K562 (cell line): ENCODE data around the gene SLC22A23. TPM values are rescaled to one million over a fixed set of nuclear protein-coding genes. Genes with fewer than 3 reads are reported as not detected.
A peak's percentile ranks its signal among the peaks of the same experiment; 100 is the strongest.

Source experiments
- CTBP1 ChIP-seq: fragments of 450-650 bp; IDR thresholded peaks from 2 replicates; pipeline ENCODE4 v1.6.1; 2016; ENCODE audit warnings: borderline replicate concordance
- MLLT1 ChIP-seq, 2 experiments: fragments of 450-650 bp; IDR thresholded peaks; 2 replicates each; pipeline ENCODE4 v1.6.1; 2016
- NONO ChIP-seq, 2 experiments: fragments of 200-400 bp in 1 of 2; fragments of 450-650 bp in 1 of 2; formaldehyde crosslinking in 1 of 2; IDR thresholded peaks; 2 replicates each; pipeline ENCODE4 v1.6.1; 2017; ENCODE audit warnings: low read depth in 2 of 2, mild to moderate bottlenecking in 2 of 2, moderate library complexity in 2 of 2, low read length in 1 of 2
- RAD21 ChIP-seq, 2 experiments: fragments of 250-450 bp in 1 of 2; fragments of 450-650 bp in 1 of 2; sonication (Bioruptor Pico) in 1 of 2; formaldehyde crosslinking in 1 of 2; IDR thresholded peaks in 1 of 2; conservative IDR thresholded peaks in 1 of 2; 2 replicates each; pipeline versions ENCODE4 v1.4.0 to v1.8.0; 2020 to 2022; ENCODE audit warnings: mild to moderate bottlenecking in 2 of 2, moderate library complexity in 1 of 2
- UBTF ChIP-seq, 2 experiments: IDR thresholded peaks; 2 replicates each; pipeline ENCODE4 v1.6.1; 2012; ENCODE audit warnings: improper control_type of control experiment in 2 of 2, low read depth in 2 of 2, low read length in 2 of 2, borderline replicate concordance in 1 of 2
- ZFP36 ChIP-seq: fragments of 150-350 bp; IDR thresholded peaks from 2 replicates; pipeline ENCODE4 v1.6.1; 2018; ENCODE audit warnings: low read length, low read depth; ENCODE audit not compliant: partially characterized antibody
- ZNF133 ChIP-seq: fragments of 250-450 bp; sonication (Bioruptor Pico); IDR thresholded peaks from 2 replicates; pipeline ENCODE4 v1.4.0; 2020; ENCODE audit warnings: mild to moderate bottlenecking
- ZNF407 ChIP-seq: fragments of 450-650 bp; IDR thresholded peaks from 2 replicates; pipeline ENCODE4 v1.6.1; 2016; ENCODE audit warnings: low read depth
- ZNF740 ChIP-seq, 3 experiments: fragments of 200-800 bp in 1 of 3; sonication (Bioruptor generic) in 1 of 3; sonication (generic) in 1 of 3; formaldehyde crosslinking in 1 of 3; IDR thresholded peaks; 2 replicates each; pipeline versions ENCODE4 v1.6.1 to v1.8.0; 2016 to 2022; ENCODE audit warnings: mild to moderate bottlenecking in 2 of 3, missing compliant biosample characterization in 2 of 3, missing genetic modification characterization in 2 of 3, missing genetic modification reagents in 1 of 3
- polyA plus RNA-seq, 8 experiments: library from polyadenylated mRNA; depleted of rRNA in 4 of 8; stranded (reverse) in 5 of 8; unstranded in 3 of 8; fragments of >200 nt; fragmentation: Nextera tagmentation in 2 of 8; fragmentation: Illumina TruSeq in 1 of 8; extraction: Ambion mirVana in 2 of 8; extraction: Trizol in 1 of 8; gene quantifications; 2 replicates each; pipeline versions ENCODE4 v1.2.1 to v1.2.3, GENCODE V29; 2011 to 2014; ENCODE audit warnings: inconsistent platforms in 1 of 8, missing spikeins in 1 of 8
- total RNA-seq, 7 experiments: library from RNA; depleted of rRNA in 6 of 7; stranded (reverse); fragments of >200 nt in 6 of 7; fragmentation: Illumina TruSeq in 2 of 7; extraction: Trizol in 2 of 7; gene quantifications; 2 replicates each; pipeline versions ENCODE4 v1.2.1 to v1.2.3, GENCODE V29; 2011 to 2021; ENCODE audit warnings: low replicate concordance in 1 of 7

SLC22A23 gene
- total and polyA plus RNA-seq, 9 of the 15 experiments (the other 6 are each of a cell fraction or from before 2014, with no cell fraction given) = 0.30 to 8.7 (median 2.5) TPM

- TF ChIP-seq RAD21 (CRISPR knock-in tag; conservative IDR thresholded peaks at IDR 0.05 in 1 of 2, IDR thresholded peaks at IDR 0.05 in 1 of 2) (peak in 1 of 2 experiments; percentile 33; a peak in 2 of 4 replicates), NONO (IDR thresholded peaks at IDR 0.05; ENCODE audit: low read depth in 2 of 2, low read length in 1 of 2) (no peak), UBTF (IDR thresholded peaks at IDR 0.05; ENCODE audit: borderline replicate concordance in 1 of 2, low read depth in 2 of 2, low read length in 2 of 2) (peak in 1 of 2 experiments; percentile 21; a peak in 1 of 4 replicates), CTBP1 (peak; percentile 58), ZNF407 (no peak), ZNF740 (CRISPR knock-in tag; IDR thresholded peaks at IDR 0.05) (peak; percentile 70), ZNF740 (tag; IDR thresholded peaks at IDR 0.05) (no peak), MLLT1 (IDR thresholded peaks at IDR 0.05) (peak in 1 of 2 experiments; percentile 33; a peak in 1 of 4 replicates), ZNF133 (CRISPR knock-in tag) (no peak), ZFP36 (peak; percentile 37)
- TF ChIP-seq, all 486 proteins: peak for 40
These were observed 227.2 kb downstream of the SLC22A23 start (continued) for GRCh38 chr6:3229566-3230178.
